HepG2 (cell line): ENCODE data around the gene HHIPL1. TPM values are rescaled to one million over a fixed set of nuclear protein-coding genes. Genes with fewer than 3 reads are reported as not detected.

ENCODE experiments used
- ARNT ChIP-seq: fragments of 450-650 bp; IDR thresholded peaks from 2 replicates; pipeline ENCODE4 v1.6.1; 2017
- ATF5 ChIP-seq: sonication (generic); formaldehyde crosslinking; IDR thresholded peaks from 2 replicates; pipeline ENCODE4 v1.4.0; 2020; ENCODE audit warnings: mild to moderate bottlenecking, low read depth, missing genetic modification reagents
- CSRNP2 ChIP-seq: sonication (generic); formaldehyde crosslinking; conservative IDR thresholded peaks from 2 replicates; pipeline ENCODE4 v1.8.0; 2022; ENCODE audit warnings: low read depth, missing genetic modification reagents
- DDIT3 ChIP-seq: sonication (generic); formaldehyde crosslinking; IDR thresholded peaks from 2 replicates; pipeline ENCODE4 v1.4.0; 2020; ENCODE audit warnings: mild to moderate bottlenecking, missing genetic modification reagents
- EHMT2 ChIP-seq: fragments of 200-600 bp; sonication (generic); IDR thresholded peaks from 2 replicates; pipeline ENCODE4 v1.7.0; 2017; ENCODE audit warnings: antibody characterized with exemption, low read depth, low read length, borderline replicate concordance
- FLYWCH1 ChIP-seq: sonication (generic); formaldehyde crosslinking; IDR thresholded peaks from 2 replicates; pipeline ENCODE4 v1.8.1; 2023; ENCODE audit warnings: mild to moderate bottlenecking, missing genetic modification reagents
- JUNB ChIP-seq: sonication (generic); formaldehyde crosslinking; IDR thresholded peaks from 2 replicates; pipeline ENCODE4 v1.8.0; 2022; ENCODE audit warnings: missing genetic modification reagents, mild to moderate bottlenecking, borderline replicate concordance
- KAT2B ChIP-seq: fragments of 150-350 bp; IDR thresholded peaks from 2 replicates; pipeline ENCODE4 v1.6.1; 2014; ENCODE audit warnings: low read depth, low read length, borderline replicate concordance
- MAFK ChIP-seq, 2 experiments: IDR thresholded peaks in 1 of 2; conservative IDR thresholded peaks in 1 of 2; 2 replicates each; pipeline ENCODE4 v1.6.1; 2011; ENCODE audit warnings: improper control_type of control experiment in 2 of 2, low read length in 2 of 2
- NAIF1 ChIP-seq: sonication (generic); formaldehyde crosslinking; IDR thresholded peaks from 2 replicates; pipeline ENCODE4 v1.5.0; 2020; ENCODE audit warnings: mild to moderate bottlenecking, missing genetic modification reagents, borderline replicate concordance
- POGK ChIP-seq: sonication (generic); formaldehyde crosslinking; conservative IDR thresholded peaks from 2 replicates; pipeline ENCODE4 v1.8.0; 2022; ENCODE audit warnings: mild to moderate bottlenecking, moderate library complexity, missing genetic modification reagents
- RBFOX2 ChIP-seq: fragments of 200-400 bp; formaldehyde crosslinking; IDR thresholded peaks from 2 replicates; pipeline ENCODE4 v1.6.1; 2017; ENCODE audit warnings: low read depth, mild to moderate bottlenecking, low read length
- RFXANK ChIP-seq: IDR thresholded peaks from 2 replicates; pipeline ENCODE4 v1.6.1; 2016
- STAG1 ChIP-seq: sonication (generic); formaldehyde crosslinking; IDR thresholded peaks from 2 replicates; pipeline ENCODE4 v1.4.0; 2020; ENCODE audit warnings: missing genetic modification reagents
- ZNF256 ChIP-seq: sonication (generic); formaldehyde crosslinking; conservative IDR thresholded peaks from 2 replicates; pipeline ENCODE4 v1.4.0; 2020; ENCODE audit warnings: missing genetic modification reagents
- ZNF331 ChIP-seq: sonication (generic); formaldehyde crosslinking; IDR thresholded peaks from 2 replicates; pipeline ENCODE4 v1.4.0; 2020; ENCODE audit warnings: missing genetic modification reagents
- ZNF333 ChIP-seq: sonication (generic); formaldehyde crosslinking; IDR thresholded peaks from 2 replicates; pipeline ENCODE4 v1.4.0; 2020; ENCODE audit warnings: mild to moderate bottlenecking, missing genetic modification reagents, borderline replicate concordance
- ZNF350 ChIP-seq: sonication (generic); formaldehyde crosslinking; IDR thresholded peaks from 2 replicates; pipeline ENCODE4 v1.4.0; 2020; ENCODE audit warnings: mild to moderate bottlenecking, low read depth, missing genetic modification reagents, borderline replicate concordance
- ZNF484 ChIP-seq: sonication (generic); formaldehyde crosslinking; IDR thresholded peaks from 2 replicates; pipeline ENCODE4 v1.5.1; 2020; ENCODE audit warnings: mild to moderate bottlenecking, low read depth, missing genetic modification reagents, borderline replicate concordance
- ZNF605 ChIP-seq: sonication (generic); formaldehyde crosslinking; IDR thresholded peaks from 2 replicates; pipeline ENCODE4 v1.8.0; 2022; ENCODE audit warnings: mild to moderate bottlenecking, missing genetic modification reagents
- ZNF660 ChIP-seq: sonication (generic); formaldehyde crosslinking; IDR thresholded peaks from 2 replicates; pipeline ENCODE4 v1.5.1; 2020; ENCODE audit warnings: mild to moderate bottlenecking, low read depth, missing genetic modification reagents, borderline replicate concordance
- ZNF737 ChIP-seq: sonication (generic); formaldehyde crosslinking; IDR thresholded peaks from 2 replicates; pipeline ENCODE4 v1.5.0; 2020; ENCODE audit warnings: missing genetic modification reagents, mild to moderate bottlenecking, borderline replicate concordance
- ZNF800 ChIP-seq: sonication (generic); formaldehyde crosslinking; IDR thresholded peaks from 2 replicates; pipeline ENCODE4 v1.4.0; 2020; ENCODE audit warnings: missing genetic modification reagents
- ZNF883 ChIP-seq: sonication (generic); formaldehyde crosslinking; IDR thresholded peaks from 2 replicates; pipeline ENCODE4 v1.5.1; 2020; ENCODE audit warnings: mild to moderate bottlenecking, missing genetic modification reagents; ENCODE audit errors: not compliant biosample characterization
- polyA plus RNA-seq, 8 experiments: library from polyadenylated mRNA; depleted of rRNA in 3 of 8; stranded (reverse) in 7 of 8; unstranded in 1 of 8; fragments of >200 nt; fragmentation: Illumina TruSeq in 4 of 8; extraction: Trizol in 4 of 8; gene quantifications; 2 replicates each; pipeline versions ENCODE4 v1.2.1 to v1.2.3, GENCODE V29; 2011 to 2016; ENCODE audit warnings: low read depth in 4 of 8, missing spikeins in 1 of 8, mixed read lengths in 1 of 8; ENCODE audit not compliant: insufficient read depth in 1 of 8
- total RNA-seq, 5 experiments: library from RNA; depleted of rRNA; stranded (reverse); fragments of >200 nt; fragmentation: Illumina TruSeq; extraction: Trizol; gene quantifications; 2 replicates each; pipeline ENCODE4 v1.2.3, GENCODE V29; 2016; ENCODE audit warnings: low read depth in 1 of 5

Gene HHIPL1
- total and polyA plus RNA-seq, 2 of the 13 experiments (the other 11 are each of a cell fraction or from before 2014, with no cell fraction given): not detected

- TF ChIP-seq POGK (CRISPR knock-in tag) (0 out of 2 replicates have a peak, but pooled peaks have one; percentile 47), CSRNP2 (CRISPR knock-in tag) (no peak), ARNT (no peak), STAG1 (peak; percentile 56), ZNF350 (CRISPR knock-in tag) (no peak), ZNF605 (no peak), ZNF883 (no peak), ZNF333 (no peak), RFXANK (CRISPR knock-in tag) (no peak), ZNF800 (no peak), NAIF1 (CRISPR knock-in tag) (no peak), ATF5 (CRISPR knock-in tag) (no peak), ZNF660 (CRISPR knock-in tag) (no peak), DDIT3 (no peak), EHMT2 (no peak), FLYWCH1 (CRISPR knock-in tag) (no peak), ZNF256 (CRISPR knock-in tag) (no peak), RBFOX2 (no peak), ZNF484 (no peak), ZNF331 (no peak), KAT2B (no peak), MAFK (conservative IDR thresholded peaks at IDR 0.05 in 1 of 2, IDR thresholded peaks at IDR 0.05 in 1 of 2; ENCODE audit: low read length in 2 of 2) (no peak), JUNB (no peak), ZNF737 (CRISPR knock-in tag) (no peak)
Measured at GRCh38 chr14:99609245-99610170, 35.4 kb upstream of the HHIPL1 start (continued).
